HuH-7.5 (cell line): ENCODE data around the gene WBP11.

ENCODE experiments used
- DNase-seq: peaks from one replicate; pipeline ENCODE4 v3.0.0; 2011; ENCODE audit warnings: low spot score

The WBP11 gene

GRCh38 chr12:14824012-14824634, 20.8 kb upstream of the WBP11 start:
- no peak for DNase-seq

GRCh38 chr12:14814014-14814413, 10.7 kb upstream of the WBP11 start, which contains the start of gene SMCO3:
TSS of gene SMCO3 (minus strand) at chr12:14814182. CDS start at chr12:14806680, 7,502 bp downstream.
- DNase-seq = no peak

DNA sequence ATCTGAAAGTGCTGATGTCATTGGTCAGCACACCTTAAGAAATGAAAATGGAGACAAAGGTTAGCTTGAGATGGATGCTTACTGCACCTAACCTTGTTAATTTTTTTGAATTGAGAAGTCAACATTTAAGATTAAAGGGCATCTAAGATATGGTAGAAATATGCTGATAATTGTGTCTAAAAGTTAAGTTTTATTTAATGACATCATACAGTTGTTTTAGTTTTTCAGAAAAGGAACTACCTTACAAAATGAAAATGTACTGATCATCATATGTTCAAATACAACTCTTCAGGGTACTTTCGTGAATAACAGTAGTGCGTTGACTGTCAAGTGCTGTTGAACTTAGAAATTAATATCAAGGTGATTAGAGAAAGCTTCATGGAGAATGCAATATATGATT, 8.2 kb upstream of the WBP11 start:
- DNase-seq = no peak

DNA sequence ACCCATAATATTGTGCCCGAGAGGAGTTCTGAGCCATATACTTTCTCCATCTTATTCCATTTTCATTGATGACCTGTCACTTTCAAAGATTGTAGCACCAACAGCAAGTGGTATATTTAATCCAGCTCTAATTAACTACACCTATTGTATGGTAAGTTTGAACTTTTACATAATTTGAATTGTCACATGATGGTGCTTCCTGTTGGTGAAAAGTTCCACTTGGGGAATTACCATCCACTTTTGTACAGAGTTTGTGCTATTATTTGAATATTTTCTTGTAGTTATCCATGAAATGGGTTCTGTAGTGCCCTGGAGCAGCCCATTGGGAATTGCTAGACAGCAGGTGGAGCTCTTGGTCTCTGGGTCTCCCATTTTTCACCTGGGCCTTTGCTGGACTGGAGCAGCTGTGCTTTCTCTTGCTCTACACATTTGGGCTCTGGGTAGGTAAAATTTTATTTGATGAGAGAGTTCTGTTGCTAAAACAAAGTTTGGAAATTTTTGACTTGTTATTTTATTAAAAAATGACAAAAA, 7.7 kb upstream of the WBP11 start:
- peak; percentile 16 for DNase-seq

- DNase-seq = no peak
Observed at GRCh38 chr12:14810167-14810952, 7.1 kb upstream of the WBP11 start.

- DNase-seq = no peak
Observed at GRCh38 chr12:14803830-14804160, 517 bp upstream of the WBP11 start.

DNA sequence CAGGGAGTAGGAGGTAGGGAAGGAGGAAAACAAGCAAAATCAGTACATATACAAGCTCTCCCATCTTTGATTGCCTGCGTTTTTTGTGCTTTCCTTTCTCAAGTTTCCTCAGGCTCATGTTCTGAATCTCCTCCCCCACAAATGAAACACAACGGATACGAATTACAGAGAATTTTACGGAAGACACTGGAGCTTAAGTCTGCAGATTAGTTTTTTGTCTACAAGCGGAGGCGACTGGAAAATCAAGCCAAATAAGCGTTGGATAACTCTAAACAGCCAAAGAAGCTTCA, 612 bp downstream of the WBP11 start:
- DNase-seq = no peak

DNA sequence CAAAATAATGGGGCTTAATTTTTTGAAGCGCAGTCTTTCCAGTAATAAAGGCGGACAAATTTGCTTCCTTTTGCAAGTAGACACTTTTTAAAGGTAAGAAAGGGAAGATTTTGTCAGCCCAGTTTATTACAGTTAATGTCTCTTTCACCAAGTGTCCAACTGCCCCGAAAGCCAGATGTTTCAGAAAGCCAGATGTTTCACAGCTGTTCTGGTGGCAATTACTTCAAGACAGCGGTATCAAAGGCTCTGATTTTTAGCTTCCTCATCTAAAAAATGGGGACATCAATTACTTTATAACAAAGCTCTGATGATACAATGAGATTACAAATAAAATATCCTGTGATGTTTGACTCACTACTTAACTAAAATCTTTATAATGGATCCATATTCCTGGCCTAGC, 1.0 kb downstream of the WBP11 start:
- no peak for DNase-seq

DNA sequence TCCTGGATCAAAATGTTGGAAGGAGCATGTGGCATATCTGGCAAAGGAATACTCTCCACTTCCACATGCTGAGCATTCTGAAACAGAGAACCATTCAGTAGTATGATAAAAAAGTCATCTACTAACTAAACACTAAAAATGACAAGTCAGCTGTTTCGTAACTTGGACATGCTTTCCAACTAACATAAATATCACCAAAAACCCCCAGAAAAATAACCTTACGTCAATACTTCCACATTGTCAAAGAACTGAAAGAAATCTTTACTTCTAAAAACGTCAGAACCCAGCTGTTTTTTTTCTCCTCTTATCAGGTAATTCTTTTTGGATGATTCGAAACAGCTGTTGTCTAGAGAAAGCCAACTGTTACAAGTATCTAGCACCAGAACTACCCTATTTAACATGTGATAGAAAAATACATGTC, 8.2 kb downstream of the WBP11 start:
- DNase-seq = no peak

DNA sequence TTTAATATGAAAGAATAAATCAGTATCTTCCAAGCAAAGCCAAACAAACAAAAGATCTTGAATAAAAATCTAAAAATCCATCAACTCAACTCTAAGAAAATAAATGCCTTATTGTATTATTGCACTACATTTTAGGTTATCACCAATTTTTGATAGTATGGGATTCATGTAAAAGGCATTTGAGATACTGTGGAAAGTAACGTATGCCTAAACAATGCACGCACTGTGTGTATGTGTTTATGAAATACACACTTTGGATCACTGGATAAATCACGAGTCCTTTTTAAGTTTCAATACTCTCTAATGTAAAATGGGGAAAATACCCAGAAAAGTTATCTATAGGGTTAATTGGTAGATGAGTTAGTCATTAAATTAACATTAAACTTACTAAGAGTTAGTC, 17.7 kb downstream of the WBP11 start:
- DNase-seq = no peak

GRCh38 chr12:14784471-14784870, 18.8 kb downstream of the WBP11 start:
- no peak for DNase-seq

DNA sequence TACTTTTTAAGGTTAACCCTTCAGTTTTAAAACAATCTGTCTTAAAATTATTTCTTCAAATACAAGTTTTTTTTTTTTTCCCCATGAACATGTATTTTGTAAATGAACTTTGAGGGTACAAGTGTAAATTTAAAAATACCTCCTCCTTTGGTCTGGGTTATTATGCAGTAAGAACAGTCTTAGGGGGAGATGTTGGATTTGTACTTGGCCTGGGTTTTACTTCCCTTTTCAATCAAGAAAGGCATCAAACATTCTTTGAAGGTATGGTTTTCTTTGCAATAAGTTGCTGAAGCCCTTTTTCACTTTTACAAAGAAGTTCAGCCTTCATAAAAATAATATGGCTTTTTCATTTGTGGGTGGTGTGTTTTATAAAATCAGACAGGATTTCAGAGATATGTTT, 20.5 kb downstream of the WBP11 start:
- DNase-seq = no peak

DNA sequence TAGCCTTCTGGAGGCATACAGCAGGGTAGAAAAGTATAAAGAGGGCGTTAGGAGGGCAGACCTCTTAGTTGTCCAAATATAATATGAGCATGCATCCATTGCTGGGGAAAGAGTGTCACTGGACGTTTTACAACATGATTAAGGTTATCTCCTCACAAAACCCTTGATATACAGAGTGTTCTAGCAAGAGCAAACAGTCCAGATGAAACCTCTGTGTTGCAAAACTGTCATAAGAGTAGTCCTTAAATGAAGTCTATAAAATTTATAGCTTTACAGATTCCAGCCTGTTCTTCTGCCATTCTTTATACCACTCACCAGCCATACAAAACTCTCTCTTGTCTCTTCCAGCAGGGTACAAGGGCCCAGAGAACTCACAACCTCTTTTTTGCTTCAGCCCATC, 21.7 kb downstream of the WBP11 start:
- DNase-seq = no peak

- no peak for DNase-seq
Observed at GRCh38 chr12:14780859-14781258, 22.4 kb downstream of the WBP11 start.

DNA sequence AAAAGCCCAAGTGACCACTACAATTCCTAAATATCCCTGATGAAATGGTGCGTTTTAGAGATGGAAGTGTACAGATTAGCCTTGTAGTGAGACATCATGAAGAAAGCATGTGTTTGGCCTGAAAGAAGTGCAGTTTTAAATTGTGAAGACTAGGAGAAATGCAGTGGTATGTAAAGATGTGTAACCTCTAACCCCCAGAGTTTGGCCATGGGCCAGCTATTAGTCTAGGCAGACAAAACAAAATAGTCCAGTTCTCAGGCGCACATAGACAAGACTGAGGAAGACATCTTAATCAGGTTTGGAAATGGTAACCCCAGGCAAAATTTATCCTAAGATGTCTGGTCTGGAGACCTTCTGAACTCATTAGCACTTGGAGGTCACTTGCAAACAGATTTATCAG, 23.4 kb downstream of the WBP11 start:
- no peak for DNase-seq

DNA sequence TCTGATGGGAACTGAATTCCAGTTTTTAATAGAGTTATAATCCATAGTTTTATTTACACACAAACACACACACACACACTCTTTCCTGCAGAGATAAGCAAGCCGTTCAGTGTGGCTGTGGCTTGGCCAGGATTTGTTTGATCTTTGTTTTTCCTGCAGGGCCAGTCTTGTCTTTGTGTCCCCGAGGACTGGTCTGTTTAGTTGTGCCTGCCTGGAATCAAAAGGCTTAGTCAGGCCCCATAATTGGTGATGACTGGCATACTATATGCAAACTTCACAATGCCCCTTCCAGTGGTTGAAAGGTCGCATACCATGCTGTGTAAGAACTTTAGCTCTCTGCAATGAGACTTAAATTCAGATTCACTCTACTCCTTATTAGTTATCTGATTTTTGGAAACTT, 26.0 kb downstream of the WBP11 start:
- DNase-seq = no peak

- no peak for DNase-seq
Observed at GRCh38 chr12:14776236-14776961, 26.9 kb downstream of the WBP11 start.

DNA sequence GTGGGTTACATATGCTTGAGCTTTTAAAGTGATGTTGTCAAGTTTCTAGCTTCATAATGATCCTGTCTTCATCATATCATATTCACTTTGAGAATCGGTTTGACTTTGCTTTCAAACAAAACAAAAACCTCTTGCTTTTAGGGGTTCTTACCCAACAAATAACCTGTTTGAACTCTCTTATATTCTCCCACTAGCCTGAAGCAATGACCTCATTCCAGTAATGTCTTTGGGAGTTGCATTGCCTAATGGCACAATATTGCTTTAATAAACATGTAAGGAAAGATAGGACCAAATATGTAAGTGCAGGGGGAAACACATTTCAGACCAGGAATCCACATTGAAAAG, 27.7 kb downstream of the WBP11 start:
- no peak for DNase-seq

- DNase-seq = peak; percentile 44
Observed at GRCh38 chr12:14774906-14775635, 28.2 kb downstream of the WBP11 start.

- DNase-seq = peak; percentile 87
Observed at GRCh38 chr12:14774074-14774905, 29.0 kb downstream of the WBP11 start.

DNA sequence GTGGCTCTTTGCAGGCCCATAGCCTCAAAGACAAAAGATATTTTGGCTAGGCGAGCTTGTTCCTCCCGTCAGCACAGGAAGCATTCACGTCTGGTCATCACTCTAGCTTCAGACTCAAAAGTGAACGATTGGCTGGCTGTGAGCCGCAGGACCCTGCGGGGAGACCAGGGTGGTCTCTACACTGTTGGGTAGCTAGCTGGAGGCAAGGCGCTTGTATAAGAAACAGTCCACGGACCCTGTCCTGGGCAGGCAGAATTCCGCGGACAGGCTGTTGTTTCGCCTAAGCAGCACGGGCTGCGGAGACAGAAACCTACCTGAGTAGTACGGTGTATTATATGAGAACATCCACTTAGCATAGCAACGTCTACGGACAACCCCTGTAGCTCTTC, 29.6 kb downstream of the WBP11 start:
- DNase-seq = peak; percentile 45

DNA sequence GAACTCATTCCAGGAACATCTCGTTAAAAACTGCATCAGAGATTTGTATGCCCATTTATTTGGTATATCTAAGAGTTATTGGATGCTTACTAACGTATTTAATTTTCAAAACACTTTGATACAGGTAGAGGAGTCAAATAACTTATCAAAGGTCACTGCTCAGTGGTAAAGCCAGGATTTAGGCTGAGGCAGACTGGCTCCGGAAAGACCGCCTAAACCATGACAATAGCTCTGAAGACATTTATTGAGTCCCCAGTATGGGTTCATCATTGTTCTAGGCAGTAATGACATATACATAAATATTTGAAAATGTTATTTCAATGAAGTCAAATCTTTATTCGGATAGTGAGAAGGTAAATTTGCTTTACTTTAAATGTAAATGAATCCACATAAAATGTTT, 30.3 kb downstream of the WBP11 start:
- no peak for DNase-seq
